Measurements from ENCODE around the gene IQCC.

Gene IQCC

GRCh38 chr1:32187850-32188249 is 17.6 kb upstream of the IQCC start:
- Histone ChIP-seq H2AK5ac (ENCODE audit: low read length) (no peak overlapping the region), H3K14ac (ENCODE audit: low read length) (no peak overlapping the region), H3K79me2 (ENCODE audit: control insufficient read depth, insufficient read depth, low read length, poor library complexity) (no peaks in the 10 kb centered on the region), H3K4me3 (ENCODE audit: low read depth, low read length) (no peak overlapping the region), H2AFZ (ENCODE audit: insufficient read depth, low read length, poor library complexity) (no peak overlapping the region), H3K4ac (ENCODE audit: low read depth, low read length) (no peak overlapping the region), H3K27me3 (ENCODE audit: insufficient read depth, low read length) (no peaks in the 10 kb centered on the region), H4K12ac (ENCODE audit: low read depth, low read length) (no peak overlapping the region), H3K9me3 (ENCODE audit: insufficient read depth, low read depth, low read length) (peaks cover 2% of the 10 kb centered on the region), H3K4me1 (ENCODE audit: control insufficient read depth in 1 of 2, insufficient read depth in 2 of 2, low read length in 2 of 2) (no peaks in the 10 kb centered on the region), H3K79me1 (ENCODE audit: low read length) (no peaks in the 10 kb centered on the region), H2BK5ac (ENCODE audit: low read depth, low read length, poor library complexity) (no peak overlapping the region), H3K36me3 (ENCODE audit: control insufficient read depth in 1 of 2, insufficient read depth in 2 of 2, low read length in 2 of 2) (peaks cover 54 to 71% of the 10 kb centered on the region in 2 experiments), H3K18ac (ENCODE audit: low read length) (no peak overlapping the region), H3K9ac (ENCODE audit: low read length) (no peak overlapping the region), H3K27ac (ENCODE audit: low read depth, low read length) (no peak overlapping the region), H3K23ac (ENCODE audit: low read length) (no peak overlapping the region), H3K4me2 (ENCODE audit: low read length) (no peak overlapping the region), H2BK12ac (ENCODE audit: low read length) (no peak overlapping the region), H4K91ac (ENCODE audit: low read depth, low read length) (no peak overlapping the region), H4K8ac (ENCODE audit: low read depth, low read length) (no peak overlapping the region), H2BK120ac (ENCODE audit: insufficient read depth, low read length, poor library complexity) (no peak overlapping the region)
- no CpG with 5 or more reads among the region's 9 CpGs for WGBS (ENCODE audit: extremely low coverage, insufficient coverage, insufficient read length)
- no peak for DNase-seq

- H3K4me3 ChIP-seq (ENCODE audit: low read depth, low read length), result no peak overlapping the region
- H4K8ac ChIP-seq (ENCODE audit: low read depth, low read length), result no peak overlapping the region
- no peak overlapping the region for H2AFZ ChIP-seq (ENCODE audit: insufficient read depth, low read length, poor library complexity)
- no peak overlapping the region for H3K4me2 ChIP-seq (ENCODE audit: low read length)
- no peaks in the 10 kb centered on the region for H3K27me3 ChIP-seq (ENCODE audit: insufficient read depth, low read length)
- H3K9ac ChIP-seq (ENCODE audit: low read length), result no peak overlapping the region
- no peak overlapping the region for H3K23ac ChIP-seq (ENCODE audit: low read length)
- H3K79me2 ChIP-seq (ENCODE audit: control insufficient read depth, insufficient read depth, low read length, poor library complexity), result no peaks in the 10 kb centered on the region
- no peak overlapping the region for H4K91ac ChIP-seq (ENCODE audit: low read depth, low read length)
- H3K27ac ChIP-seq (ENCODE audit: low read depth, low read length), result no peak overlapping the region
- no peaks in the 10 kb centered on the region for H3K4me1 ChIP-seq (ENCODE audit: control insufficient read depth in 1 of 2, insufficient read depth in 2 of 2, low read length in 2 of 2)
- H2BK5ac ChIP-seq (ENCODE audit: low read depth, low read length, poor library complexity), result no peak overlapping the region
- no peaks in the 10 kb centered on the region for H3K79me1 ChIP-seq (ENCODE audit: low read length)
- DNase-seq, result no peak
- H3K36me3 ChIP-seq (ENCODE audit: control insufficient read depth in 1 of 2, insufficient read depth in 2 of 2, low read length in 2 of 2), result peaks cover 80 to 93% of the 10 kb centered on the region in 2 experiments
- H2BK12ac ChIP-seq (ENCODE audit: low read length), result no peak overlapping the region
- no peak overlapping the region for H2AK5ac ChIP-seq (ENCODE audit: low read length)
- no peak overlapping the region for H3K18ac ChIP-seq (ENCODE audit: low read length)
- H4K12ac ChIP-seq (ENCODE audit: low read depth, low read length), result no peak overlapping the region
- H3K9me3 ChIP-seq (ENCODE audit: insufficient read depth, low read depth, low read length), result peaks cover 1% of the 10 kb centered on the region
- H3K14ac ChIP-seq (ENCODE audit: low read length), result no peak overlapping the region
- WGBS (ENCODE audit: extremely low coverage, insufficient coverage, insufficient read length), result no CpG with 5 or more reads among the region's 8 CpGs
- no peak overlapping the region for H3K4ac ChIP-seq (ENCODE audit: low read depth, low read length)
- no peak overlapping the region for H2BK120ac ChIP-seq (ENCODE audit: insufficient read depth, low read length, poor library complexity)
Measured at GRCh38 chr1:32192220-32192948, 13.1 kb upstream of the IQCC start.

GRCh38 chr1:32194984-32195383 is 10.5 kb upstream of the IQCC start:
- peaks cover 66 to 77% of the 10 kb centered on the region in 2 experiments for H3K36me3 ChIP-seq (ENCODE audit: control insufficient read depth in 1 of 2, insufficient read depth in 2 of 2, low read length in 2 of 2)
- H2AK5ac ChIP-seq (ENCODE audit: low read length), result no peak overlapping the region
- no peak overlapping the region for H2BK5ac ChIP-seq (ENCODE audit: low read depth, low read length, poor library complexity)
- no peaks in the 10 kb centered on the region for H3K79me2 ChIP-seq (ENCODE audit: control insufficient read depth, insufficient read depth, low read length, poor library complexity)
- no peak overlapping the region for H4K12ac ChIP-seq (ENCODE audit: low read depth, low read length)
- no peak overlapping the region for H3K27ac ChIP-seq (ENCODE audit: low read depth, low read length)
- no peak overlapping the region for H3K4ac ChIP-seq (ENCODE audit: low read depth, low read length)
- no peaks in the 10 kb centered on the region for H3K4me1 ChIP-seq (ENCODE audit: control insufficient read depth in 1 of 2, insufficient read depth in 2 of 2, low read length in 2 of 2)
- no peak overlapping the region for H3K4me3 ChIP-seq (ENCODE audit: low read depth, low read length)
- H4K8ac ChIP-seq (ENCODE audit: low read depth, low read length), result no peak overlapping the region
- no peaks in the 10 kb centered on the region for H3K9me3 ChIP-seq (ENCODE audit: insufficient read depth, low read depth, low read length)
- no CpG with 5 or more reads among the region's 6 CpGs for WGBS (ENCODE audit: extremely low coverage, insufficient coverage, insufficient read length)
- no peak overlapping the region for H3K23ac ChIP-seq (ENCODE audit: low read length)
- H2BK12ac ChIP-seq (ENCODE audit: low read length), result no peak overlapping the region
- H3K4me2 ChIP-seq (ENCODE audit: low read length), result no peak overlapping the region
- H2AFZ ChIP-seq (ENCODE audit: insufficient read depth, low read length, poor library complexity), result no peak overlapping the region
- H3K9ac ChIP-seq (ENCODE audit: low read length), result no peak overlapping the region
- no peak overlapping the region for H2BK120ac ChIP-seq (ENCODE audit: insufficient read depth, low read length, poor library complexity)
- DNase-seq, result no peak
- no peaks in the 10 kb centered on the region for H3K79me1 ChIP-seq (ENCODE audit: low read length)
- no peak overlapping the region for H3K18ac ChIP-seq (ENCODE audit: low read length)
- no peak overlapping the region for H4K91ac ChIP-seq (ENCODE audit: low read depth, low read length)
- no peak overlapping the region for H3K14ac ChIP-seq (ENCODE audit: low read length)
- H3K27me3 ChIP-seq (ENCODE audit: insufficient read depth, low read length), result no peaks in the 10 kb centered on the region

GRCh38 chr1:32195531-32195930 is 9.9 kb upstream of the IQCC start:
- Histone ChIP-seq H3K14ac (ENCODE audit: low read length) (no peak overlapping the region), H2AK5ac (ENCODE audit: low read length) (no peak overlapping the region), H2BK5ac (ENCODE audit: low read depth, low read length, poor library complexity) (no peak overlapping the region), H3K4me2 (ENCODE audit: low read length) (no peak overlapping the region), H2AFZ (ENCODE audit: insufficient read depth, low read length, poor library complexity) (no peak overlapping the region), H2BK12ac (ENCODE audit: low read length) (no peak overlapping the region), H3K18ac (ENCODE audit: low read length) (no peak overlapping the region), H3K9me3 (ENCODE audit: insufficient read depth, low read depth, low read length) (no peaks in the 10 kb centered on the region), H2BK120ac (ENCODE audit: insufficient read depth, low read length, poor library complexity) (no peak overlapping the region), H4K91ac (ENCODE audit: low read depth, low read length) (no peak overlapping the region), H3K27ac (ENCODE audit: low read depth, low read length) (no peak overlapping the region), H3K79me1 (ENCODE audit: low read length) (peaks cover under 1% of the 10 kb centered on the region), H3K36me3 (ENCODE audit: control insufficient read depth in 1 of 2, insufficient read depth in 2 of 2, low read length in 2 of 2) (peaks cover 62 to 72% of the 10 kb centered on the region in 2 experiments), H3K23ac (ENCODE audit: low read length) (no peak overlapping the region), H4K8ac (ENCODE audit: low read depth, low read length) (no peak overlapping the region), H3K4ac (ENCODE audit: low read depth, low read length) (no peak overlapping the region), H3K79me2 (ENCODE audit: control insufficient read depth, insufficient read depth, low read length, poor library complexity) (no peaks in the 10 kb centered on the region), H4K12ac (ENCODE audit: low read depth, low read length) (no peak overlapping the region), H3K9ac (ENCODE audit: low read length) (no peak overlapping the region), H3K4me1 (ENCODE audit: control insufficient read depth in 1 of 2, insufficient read depth in 2 of 2, low read length in 2 of 2) (no peaks in the 10 kb centered on the region), H3K27me3 (ENCODE audit: insufficient read depth, low read length) (no peaks in the 10 kb centered on the region), H3K4me3 (ENCODE audit: low read depth, low read length) (no peak overlapping the region)
- no peak for DNase-seq
- WGBS (ENCODE audit: extremely low coverage, insufficient coverage, insufficient read length), result no CpG with 5 or more reads among the region's 3 CpGs
